ENCODE measurements around the gene ELOVL7.

DNA sequence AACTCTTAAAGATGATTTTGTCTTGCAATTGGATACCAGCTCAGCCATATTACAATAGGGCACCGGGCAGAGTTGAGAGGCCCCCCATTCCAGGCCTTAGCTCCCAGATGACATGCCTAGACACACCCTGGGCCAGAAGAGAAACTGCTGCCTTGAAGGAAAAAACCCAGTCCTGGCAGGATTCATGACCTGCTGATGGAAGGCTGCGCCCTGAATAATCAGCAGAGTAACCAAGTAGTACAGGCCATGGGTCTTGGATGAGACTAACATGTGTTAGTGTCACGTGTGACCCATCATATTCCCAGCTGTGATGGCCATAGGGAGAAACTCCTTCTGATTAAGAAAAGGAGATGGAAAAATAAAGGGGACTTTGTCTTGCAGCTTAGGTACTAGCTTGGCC, 105.1 kb downstream of the ELOVL7 start:
- TF ChIP-seq CTCF (conservative IDR thresholded peaks at IDR 0.05; ENCODE audit: low read depth, low read length) (no peak), EZH2 (IDR thresholded peaks at IDR 0.05; ENCODE audit: low read length, unreplicated experiment) (no peak), EZH2phosphoT487 (IDR thresholded peaks at IDR 0.05; ENCODE audit: borderline replicate concordance, low read length) (no peak)

Measured in PC-3 (cell line).